HG03196 (cell line): Measurements from ENCODE around the gene GP5.

ENCODE experiments used
- ATAC-seq: cut with Tn5 transposase; IDR thresholded peaks from one replicate; pipeline ENCODE4 v1.9.1; 2021; ENCODE audit not compliant: unreplicated experiment

The GP5 gene

GRCh38 chr3:194351080-194351672, 47.9 kb downstream of the GP5 start, which contains the start of gene CPN2:
CPN2 (minus strand) TSS chr3:194351328; CDS start chr3:194342702, 8,626 bp downstream.
- no peak for ATAC-seq

GRCh38 chr3:194350726-194351071, 48.4 kb downstream of the GP5 start:
- ATAC-seq, result no peak

GRCh38 chr3:194348354-194348753, 50.7 kb downstream of the GP5 start:
- no peak for ATAC-seq

GRCh38 chr3:194346621-194347020, 52.4 kb downstream of the GP5 start:
- ATAC-seq, result no peak

GRCh38 chr3:194346035-194346434, 53.0 kb downstream of the GP5 start:
- no peak for ATAC-seq
